Fibroblast of villous mesenchyme (primary cell): ENCODE results near the gene PIGBOS1. TPM values are rescaled to one million over a fixed set of nuclear protein-coding genes. Genes with fewer than 3 reads are reported as not detected.

Source experiments
- DNase-seq: peaks from one replicate; pipeline ENCODE4 v3.0.0-alpha.2; 2010; ENCODE audit warnings: low read depth
- H3K4me3 ChIP-seq: 2 replicates; pipeline ENCODE4 v1.5.1; 2011; ENCODE audit warnings: low read depth, mild to moderate bottlenecking, low read length
- total RNA-seq: library from RNA; depleted of rRNA; stranded (reverse); fragments of >200 nt; gene quantifications from 2 replicates; pipeline ENCODE4 v1.2.3, GENCODE V29; 2012
- TF ChIP-seq, protein P1 (sequence below): IDR thresholded peaks from 2 replicates; pipeline ENCODE4 v1.5.1; 2012; ENCODE audit warnings: low read depth, mild to moderate bottlenecking, low read length; ENCODE audit not compliant: insufficient read depth

Gene PIGBOS1
- 7.3 and 8.1 TPM in 2 replicates for total RNA-seq

DNA sequence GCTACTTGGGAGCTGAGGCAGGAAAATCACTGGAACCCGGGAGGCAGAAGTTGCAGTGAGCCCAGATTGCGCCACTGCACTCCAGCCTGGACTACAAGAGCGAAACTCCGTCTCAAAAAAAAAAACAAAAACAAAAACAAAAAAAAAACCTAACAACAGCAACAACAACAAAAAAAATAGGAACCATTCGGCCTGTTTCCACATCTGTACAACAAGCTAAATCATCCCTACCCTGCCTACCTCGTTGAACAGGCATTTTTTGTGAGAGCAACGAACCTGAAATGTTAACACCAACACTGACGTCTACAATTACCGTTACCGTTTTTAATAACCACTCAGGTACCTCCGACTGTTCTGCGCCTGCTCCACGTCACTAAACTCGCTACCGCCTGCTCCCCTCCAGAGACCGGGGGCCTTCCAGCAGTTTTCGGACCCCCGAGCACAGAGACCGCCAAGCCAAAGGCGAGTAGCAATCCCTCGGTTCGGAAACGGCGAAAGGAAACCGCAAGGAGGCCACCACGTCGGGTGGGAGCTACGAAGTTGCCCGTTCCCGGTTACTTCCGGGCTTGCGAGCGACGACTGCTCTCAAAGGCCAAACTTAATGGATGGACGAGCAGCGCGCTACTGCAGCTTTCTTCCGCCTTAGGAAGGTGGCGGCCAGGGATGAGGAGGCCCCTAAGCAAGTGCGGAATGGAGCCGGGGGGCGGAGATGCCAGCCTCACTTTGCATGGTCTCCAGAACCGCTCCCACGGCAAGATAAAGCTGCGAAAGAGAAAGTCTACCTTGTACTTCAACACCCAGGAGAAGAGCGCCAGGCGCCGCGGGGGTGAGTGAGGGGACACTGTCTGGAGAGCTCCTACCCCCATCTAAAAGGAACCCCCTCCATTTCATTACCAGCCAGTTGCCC, at the start of gene PIGBOS1, which contains the start of gene PIGB:
Gene PIGBOS1 (minus strand): TSS at position 536 of the 907 bp plus-strand sequence. CDS start 1,331 bp downstream, outside the sequence.
Gene PIGB (plus strand): TSS at position 635 of the 907 bp plus-strand sequence. CDS start 29 bp downstream, at position 664.
- H3K4me3 ChIP-seq, result peak within 1 kb of the TSS; percentile 98
- TF ChIP-seq, protein P1, sequence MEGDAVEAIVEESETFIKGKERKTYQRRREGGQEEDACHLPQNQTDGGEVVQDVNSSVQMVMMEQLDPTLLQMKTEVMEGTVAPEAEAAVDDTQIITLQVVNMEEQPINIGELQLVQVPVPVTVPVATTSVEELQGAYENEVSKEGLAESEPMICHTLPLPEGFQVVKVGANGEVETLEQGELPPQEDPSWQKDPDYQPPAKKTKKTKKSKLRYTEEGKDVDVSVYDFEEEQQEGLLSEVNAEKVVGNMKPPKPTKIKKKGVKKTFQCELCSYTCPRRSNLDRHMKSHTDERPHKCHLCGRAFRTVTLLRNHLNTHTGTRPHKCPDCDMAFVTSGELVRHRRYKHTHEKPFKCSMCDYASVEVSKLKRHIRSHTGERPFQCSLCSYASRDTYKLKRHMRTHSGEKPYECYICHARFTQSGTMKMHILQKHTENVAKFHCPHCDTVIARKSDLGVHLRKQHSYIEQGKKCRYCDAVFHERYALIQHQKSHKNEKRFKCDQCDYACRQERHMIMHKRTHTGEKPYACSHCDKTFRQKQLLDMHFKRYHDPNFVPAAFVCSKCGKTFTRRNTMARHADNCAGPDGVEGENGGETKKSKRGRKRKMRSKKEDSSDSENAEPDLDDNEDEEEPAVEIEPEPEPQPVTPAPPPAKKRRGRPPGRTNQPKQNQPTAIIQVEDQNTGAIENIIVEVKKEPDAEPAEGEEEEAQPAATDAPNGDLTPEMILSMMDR, result no peak
- peak; percentile 92 for DNase-seq

DNA sequence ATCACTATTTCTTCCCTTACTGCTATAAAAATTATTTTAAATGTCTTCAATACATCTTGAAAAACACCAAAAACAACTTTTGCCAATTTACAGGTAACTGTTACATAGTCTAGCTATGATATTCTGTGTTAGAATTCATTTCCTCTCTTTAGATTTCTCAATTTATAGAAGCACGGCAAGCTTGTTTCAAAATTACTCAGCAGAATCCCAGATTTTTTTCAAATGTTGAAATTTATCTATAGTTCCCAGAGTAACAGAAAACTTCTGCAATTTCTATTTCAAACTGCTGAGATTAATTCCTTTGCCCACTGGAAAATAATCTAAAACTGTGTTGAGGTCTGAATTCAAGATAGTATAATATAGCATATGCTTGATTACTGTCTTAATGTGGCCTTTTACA, 48.1 kb upstream of the PIGBOS1 start:
- H3K4me3 ChIP-seq, result no peak overlapping the region
- TF ChIP-seq, protein P1, result no peak
- no peak for DNase-seq

DNA sequence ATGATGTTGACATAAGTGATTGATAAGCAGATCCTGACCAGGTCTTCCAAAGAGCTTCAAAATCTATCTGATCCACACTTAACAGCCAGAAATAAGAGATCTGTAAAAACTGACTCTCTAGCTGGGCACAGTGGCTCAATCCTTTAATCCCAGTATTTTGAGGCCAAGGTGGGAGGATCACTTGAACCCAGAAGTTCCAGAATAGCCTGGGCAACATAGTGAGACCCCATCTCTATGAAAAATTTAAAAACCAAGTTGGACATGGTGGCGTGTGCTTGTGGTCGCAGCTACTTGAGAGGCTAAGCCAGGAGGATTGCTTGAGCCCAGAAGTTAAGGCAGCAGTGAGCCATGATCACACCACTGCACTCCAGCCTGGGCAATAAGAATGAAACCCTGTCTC, 43.7 kb upstream of the PIGBOS1 start:
- H3K4me3 ChIP-seq, result no peak overlapping the region
- TF ChIP-seq, protein P1, result no peak
- DNase-seq, result no peak

DNA sequence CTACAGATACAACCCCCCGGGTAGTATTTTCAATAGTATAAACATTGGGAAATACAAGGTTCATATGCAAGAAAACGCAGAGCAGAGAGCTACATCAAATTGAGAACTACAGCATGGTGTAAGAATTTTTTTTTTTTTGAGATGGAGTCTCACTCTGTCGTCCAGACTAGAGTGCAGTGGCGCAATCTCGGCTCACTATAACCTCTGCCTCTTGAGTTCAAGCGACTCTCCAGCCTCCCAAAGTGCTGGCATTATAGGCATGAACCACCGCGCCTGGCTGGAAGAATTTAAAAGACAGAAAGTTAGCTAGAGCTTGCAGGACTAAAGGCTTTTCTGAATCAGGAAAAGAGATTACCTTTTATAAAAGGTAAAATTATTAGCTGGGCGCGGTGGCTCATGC, 42.1 kb upstream of the PIGBOS1 start:
- DNase-seq, result peak; percentile 7
- TF ChIP-seq, protein P1, result no peak
- H3K4me3 ChIP-seq, result no peak overlapping the region

GRCh38 chr15:55360256-55360655, 41.3 kb upstream of the PIGBOS1 start:
- TF ChIP-seq, protein P1, result no peak
- DNase-seq, result no peak
- H3K4me3 ChIP-seq, result no peak overlapping the region

- DNase-seq, result no peak
- TF ChIP-seq, protein P1, result no peak
- H3K4me3 ChIP-seq, result no peak overlapping the region
Measured at GRCh38 chr15:55358471-55358870, 39.5 kb upstream of the PIGBOS1 start.
